Middle frontal gyrus (tissue), 1 donor: Measurements from ENCODE around the gene DAB1.

Source experiments
- DNase-seq: peaks from one replicate; pipeline ENCODE4 v3.0.0-alpha.2; 2015; ENCODE audit warnings: low spot score; ENCODE audit errors: extremely low spot score

DAB1 gene

DNA sequence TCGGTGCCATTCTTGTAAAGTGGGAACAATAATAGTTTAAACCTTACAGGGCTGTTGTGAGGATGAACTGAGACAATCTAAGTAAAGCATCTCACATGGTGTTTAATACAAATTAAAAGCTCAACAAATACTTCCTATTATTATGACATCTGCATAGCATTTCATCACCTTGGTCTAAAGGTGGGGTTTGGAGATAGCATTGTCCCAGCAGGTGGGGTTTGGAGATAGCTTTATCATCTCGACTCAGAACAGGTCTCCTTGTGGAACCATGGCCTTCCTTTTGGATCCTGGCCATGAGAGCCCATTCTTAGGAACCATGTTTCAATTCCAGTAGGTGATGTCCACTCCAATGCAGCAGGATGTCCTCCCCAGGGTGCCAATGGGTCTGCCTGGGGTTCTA lies 437.5 kb downstream of the DAB1 start:
- DNase-seq = no peak

DNA sequence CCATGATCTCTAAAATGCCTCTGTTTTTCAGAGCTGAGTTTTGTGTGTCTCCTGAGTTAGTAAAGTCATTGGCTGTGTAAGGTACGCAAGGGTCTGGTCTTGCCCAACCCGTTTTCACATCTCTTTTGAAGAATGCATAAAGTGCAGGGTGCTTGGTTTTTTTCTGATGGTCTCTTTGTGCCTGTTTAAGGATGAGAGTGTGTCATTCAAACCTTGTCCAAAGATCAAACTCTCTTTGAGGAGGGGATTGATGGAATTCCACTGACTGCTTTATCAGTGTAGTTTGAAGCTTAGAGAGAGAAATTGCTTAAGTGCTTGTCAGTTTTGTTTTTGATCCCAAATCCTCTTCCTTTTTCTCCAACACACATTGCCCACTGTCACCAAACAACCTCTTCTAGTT lies 438.0 kb downstream of the DAB1 start:
- no peak for DNase-seq

DNA sequence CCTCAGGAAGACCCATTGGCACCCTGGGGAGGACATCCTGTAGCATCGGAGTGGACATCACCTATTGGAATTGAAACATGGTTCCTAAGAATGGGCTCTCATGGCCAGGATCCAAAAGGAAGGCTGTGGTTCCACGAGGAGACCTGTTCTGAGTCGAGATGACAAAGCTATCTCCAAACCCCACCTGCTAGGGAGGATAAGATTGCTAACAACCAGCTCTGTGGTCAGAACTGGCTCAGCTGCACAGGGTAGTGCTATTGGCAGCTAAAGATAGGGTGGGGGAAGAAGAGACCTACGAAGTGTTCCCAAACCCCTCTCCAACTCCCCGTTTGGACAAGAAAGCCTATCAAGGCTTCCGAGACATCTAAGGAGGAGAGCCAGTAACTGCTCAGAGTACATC lies 440.4 kb downstream of the DAB1 start:
- DNase-seq = no peak

DNA sequence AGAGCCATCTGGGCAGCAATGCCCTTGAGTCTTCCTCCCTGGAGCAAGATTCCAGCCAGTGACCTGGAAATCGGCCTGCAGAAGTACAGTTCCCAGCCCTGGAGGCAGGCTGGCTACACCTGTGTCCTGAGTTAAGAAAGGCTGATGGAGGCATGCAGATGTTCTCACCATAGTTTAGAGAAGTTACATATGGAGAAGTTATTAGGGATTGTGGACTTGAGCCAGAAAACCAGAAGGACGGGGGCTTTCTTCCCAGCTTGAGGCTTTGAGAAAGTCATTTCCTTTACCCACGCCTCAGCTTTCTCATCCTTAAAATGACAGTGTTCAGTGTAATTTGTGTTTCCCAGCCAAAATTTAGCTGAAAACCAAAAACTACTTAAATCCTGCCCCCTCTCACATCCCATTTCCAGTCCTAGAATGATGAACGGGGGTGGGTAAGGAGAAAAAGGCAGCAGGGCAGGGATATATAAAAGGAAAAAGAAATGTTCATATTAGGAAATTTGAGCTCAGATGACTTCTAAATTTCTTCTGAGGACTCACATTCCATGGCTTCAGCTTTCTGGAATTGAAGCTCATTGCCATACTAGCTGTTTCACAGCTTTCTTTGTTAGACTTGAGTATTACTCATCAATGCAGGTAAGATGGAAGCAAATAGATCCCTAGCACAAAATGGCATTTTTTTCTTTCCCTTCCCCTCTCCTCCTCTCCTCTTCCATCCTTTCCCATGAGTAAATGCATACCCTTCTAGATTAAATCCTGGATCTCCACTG lies 443.7 kb downstream of the DAB1 start:
- DNase-seq = no peak

DNA sequence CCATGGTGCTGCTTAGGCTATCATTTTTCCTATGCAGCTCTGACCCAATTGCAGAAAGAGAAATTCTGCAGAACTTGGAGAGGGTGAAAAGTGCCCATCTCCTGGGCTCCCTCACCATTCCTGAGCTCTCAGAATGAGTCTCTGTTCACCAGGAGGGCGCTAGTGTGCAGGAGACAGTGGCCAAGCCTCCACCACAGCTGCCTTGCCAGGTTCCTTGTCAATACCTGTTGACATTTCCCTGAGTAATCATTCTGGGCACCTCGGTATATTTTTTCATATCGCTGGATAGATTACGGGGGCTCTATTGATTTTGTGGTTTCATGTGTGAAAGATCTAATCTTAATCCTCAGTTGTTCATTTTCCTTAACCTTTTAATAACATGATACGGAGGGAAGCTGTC lies 445.0 kb downstream of the DAB1 start:
- DNase-seq = no peak

DNA sequence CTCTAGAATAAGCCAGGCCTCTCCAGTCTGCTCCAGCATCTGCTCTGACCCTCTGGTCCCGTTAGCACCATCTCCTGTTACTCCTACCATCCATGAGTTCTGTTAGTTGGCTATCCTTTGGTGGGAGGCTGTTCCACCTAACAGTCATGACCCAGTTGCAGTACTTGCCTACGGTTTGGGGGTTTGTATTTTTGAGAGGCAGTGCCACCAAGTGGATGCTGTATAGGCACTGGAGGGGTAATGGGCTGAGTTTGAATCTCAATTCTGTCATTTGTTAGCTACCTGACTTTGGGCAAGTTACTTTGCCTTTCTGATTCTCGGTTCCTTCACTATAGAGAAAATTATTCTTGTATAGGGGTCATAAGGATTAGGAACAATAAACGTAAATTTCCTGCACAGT lies 445.9 kb downstream of the DAB1 start:
- DNase-seq = no peak

DNA sequence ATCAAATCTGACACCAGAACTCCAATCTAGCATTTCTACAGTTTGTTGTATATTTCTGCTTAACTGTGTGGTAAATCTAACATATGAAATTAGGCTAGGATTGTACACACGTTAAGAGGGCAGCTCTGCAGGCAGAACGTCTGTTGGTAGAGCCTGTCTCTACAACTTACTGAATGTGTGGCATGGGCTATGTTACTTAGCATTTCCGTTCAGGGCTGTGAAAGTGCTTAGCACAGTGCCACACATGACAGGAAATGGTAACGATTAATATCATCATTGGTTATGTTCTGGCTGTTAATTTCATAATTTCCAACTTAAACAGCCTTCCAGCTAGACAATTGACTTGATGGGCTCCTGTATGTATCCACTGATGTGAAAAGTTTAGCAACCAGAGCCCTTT lies 448.4 kb downstream of the DAB1 start:
- DNase-seq = no peak

DNA sequence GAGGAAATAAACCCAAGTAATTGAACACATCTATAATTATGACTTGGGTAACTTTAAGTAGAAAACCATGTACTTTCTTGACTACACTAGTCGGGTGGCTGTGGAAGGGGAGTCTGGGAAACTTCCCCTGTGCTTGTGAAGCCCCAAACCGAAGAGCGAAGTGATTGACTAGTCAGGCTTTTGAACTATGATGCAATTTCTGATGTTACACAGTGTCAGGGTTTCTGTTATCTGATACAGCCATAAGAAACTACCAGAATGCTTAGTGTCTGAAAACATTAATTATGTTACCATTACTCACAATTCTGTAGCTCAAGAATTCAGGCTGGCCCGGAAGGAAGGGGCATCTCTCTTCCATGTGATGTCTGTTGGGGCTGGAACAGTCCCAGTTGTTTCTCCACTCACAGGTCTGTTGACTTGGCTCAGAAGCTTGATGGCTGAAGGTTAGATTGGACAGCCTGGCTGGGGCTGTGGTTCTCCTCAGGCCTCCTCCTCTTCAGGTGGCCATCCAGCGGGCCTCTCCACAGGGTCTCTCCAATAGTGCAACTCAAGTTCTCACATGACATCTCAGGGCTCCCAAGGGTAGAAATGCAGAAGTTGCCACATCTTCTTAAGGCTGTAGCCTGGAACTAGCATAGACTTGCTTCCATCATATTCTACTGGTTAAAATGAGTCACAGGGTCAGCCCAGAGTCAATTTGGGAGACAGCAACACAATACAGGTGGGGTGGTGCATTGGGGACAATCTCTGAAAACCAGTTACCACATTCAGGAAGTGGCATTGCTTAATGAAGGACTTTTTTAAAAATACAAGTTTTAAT lies 449.7 kb downstream of the DAB1 start:
- no peak for DNase-seq

DNA sequence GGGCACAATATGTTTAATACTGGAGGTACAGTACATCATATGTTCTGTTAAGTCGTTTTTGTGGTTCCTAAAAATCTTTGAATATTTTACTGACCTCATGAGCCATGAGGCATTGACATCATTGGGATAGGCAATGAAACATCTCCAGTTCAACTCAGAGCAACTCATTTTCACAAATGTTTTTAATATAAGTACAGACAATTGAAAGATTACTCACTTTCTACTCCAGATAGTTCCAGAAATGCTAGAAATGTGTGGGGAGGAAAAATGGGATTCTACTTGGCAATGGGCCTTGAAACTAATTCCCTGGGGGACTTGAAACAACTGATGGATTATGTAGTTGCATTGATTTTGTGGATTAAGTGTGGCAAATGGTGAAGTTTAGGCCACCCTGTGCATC lies 450.9 kb downstream of the DAB1 start:
- no peak for DNase-seq

DNA sequence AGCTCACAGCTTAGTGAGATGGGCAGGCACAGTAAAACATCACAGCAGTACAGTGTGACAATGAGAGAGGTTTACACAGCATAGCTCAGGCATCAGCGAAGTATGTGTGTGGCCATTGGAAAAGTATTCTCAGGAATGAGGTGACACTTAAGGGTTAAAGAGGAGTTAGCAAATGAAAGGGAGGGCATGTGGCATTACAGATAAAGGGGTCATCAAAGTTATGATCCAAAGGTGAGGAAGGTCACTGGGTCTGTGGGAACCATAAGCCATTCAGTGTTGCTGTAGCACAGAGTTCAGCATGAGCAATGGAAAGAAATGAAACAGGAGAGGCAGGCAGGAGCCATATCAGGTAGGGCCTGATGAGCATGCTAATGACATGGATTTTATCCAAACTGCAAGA lies 453.6 kb downstream of the DAB1 start:
- DNase-seq = no peak

DNA sequence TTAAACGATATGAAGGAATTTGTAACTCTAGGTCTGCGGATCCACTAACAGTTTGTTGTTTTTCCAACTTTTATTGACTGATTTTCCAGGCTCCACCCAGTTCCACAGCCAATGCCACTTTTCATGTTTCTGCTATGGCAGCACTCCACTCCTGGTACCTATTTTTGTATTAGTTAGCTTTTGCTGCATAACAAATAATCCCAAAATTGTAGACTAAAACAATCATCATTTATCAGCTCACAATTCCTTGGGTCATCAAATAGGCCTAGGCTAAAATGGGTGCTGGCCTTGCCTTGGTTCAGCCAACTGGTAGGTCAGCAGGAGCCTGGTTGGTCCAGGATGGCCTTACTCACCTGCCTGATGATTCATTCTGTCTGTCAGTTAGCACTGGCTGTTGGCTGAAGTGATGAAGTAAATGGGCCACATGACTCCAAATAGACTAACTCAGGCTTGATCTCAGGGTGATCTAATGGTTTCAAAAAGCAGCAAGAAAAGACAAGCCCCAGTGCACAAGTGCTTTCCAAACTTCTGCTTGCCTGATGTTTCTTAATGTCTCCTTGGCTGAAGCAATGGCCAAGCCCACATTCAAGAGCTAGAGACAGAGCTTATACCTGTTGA lies 454.9 kb downstream of the DAB1 start:
- DNase-seq = no peak

DNA sequence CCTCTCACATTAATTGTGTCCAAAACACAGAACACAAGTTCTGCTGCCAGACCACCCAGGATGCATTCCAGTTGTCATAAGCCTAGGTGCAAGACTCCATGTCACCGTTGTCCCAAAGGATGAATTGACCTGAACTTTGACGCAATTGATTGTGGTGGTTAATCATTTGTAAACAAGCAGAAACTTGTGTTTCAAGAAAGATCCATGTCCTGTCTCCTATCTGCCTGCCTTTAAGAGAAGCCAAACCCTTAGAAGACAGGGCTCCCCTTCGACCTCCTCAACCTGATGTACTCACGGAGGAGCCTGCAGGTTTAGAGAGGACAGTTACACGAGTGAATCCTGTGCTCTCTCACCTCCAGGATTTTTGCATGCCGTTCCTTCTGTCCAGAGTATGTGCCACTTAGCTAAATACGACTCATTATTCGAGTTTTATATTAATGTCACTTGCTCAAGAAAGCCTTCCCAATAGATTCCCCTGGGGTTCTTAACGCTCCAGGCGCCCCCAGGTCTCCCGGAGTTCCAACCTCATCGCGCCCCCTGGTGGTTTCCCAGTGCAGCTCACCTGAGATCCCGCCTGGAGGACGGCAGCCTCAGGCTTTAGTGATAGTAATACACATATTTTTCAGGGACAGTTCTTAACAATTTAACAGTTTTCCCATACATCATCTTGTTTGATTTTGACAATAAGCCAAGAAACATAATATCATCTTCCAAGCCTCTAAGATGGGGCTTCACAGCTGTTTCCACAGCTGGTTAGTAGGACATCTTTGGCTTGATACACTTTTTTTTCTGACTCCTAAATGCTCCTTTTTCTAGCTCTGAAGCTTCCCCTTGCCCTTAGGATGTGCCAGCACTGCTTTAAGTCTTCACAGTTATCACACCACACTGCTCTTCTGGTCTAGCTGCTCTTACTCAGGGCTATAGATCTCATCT lies 455.7 kb downstream of the DAB1 start:
- DNase-seq = no peak

DNA sequence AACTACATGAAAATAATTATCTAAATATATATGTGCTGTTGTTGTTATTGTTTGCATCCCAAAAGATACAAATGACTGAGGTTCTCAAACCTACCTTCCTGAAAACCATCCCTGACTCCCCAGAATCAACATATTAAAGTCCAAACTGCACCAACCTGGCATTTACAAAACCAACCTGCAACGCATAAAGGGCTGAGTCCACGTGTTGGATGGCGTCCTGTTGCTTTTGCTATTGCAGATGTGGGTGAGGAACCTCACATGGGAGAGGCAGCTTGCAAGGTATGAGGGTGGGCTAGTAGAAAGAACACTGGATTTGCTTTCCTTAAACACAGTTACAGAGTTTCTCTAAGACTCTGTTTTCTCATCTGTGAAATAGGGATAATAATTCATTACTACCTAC lies 456.5 kb downstream of the DAB1 start:
- no peak for DNase-seq

DNA sequence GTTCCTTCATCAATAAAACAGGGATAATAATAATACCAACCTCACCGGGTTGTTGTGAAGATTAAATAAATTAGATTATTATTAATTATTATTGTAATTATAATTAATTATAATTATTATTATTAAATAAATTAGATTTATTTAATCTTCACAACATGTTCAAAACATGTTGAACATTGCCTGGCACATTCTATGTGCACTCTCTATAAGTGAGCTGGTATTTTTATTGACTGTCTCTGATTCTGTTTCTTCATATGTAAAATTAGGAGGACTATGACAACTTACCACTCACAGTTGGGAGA lies 457.2 kb downstream of the DAB1 start:
- no peak for DNase-seq

DNA sequence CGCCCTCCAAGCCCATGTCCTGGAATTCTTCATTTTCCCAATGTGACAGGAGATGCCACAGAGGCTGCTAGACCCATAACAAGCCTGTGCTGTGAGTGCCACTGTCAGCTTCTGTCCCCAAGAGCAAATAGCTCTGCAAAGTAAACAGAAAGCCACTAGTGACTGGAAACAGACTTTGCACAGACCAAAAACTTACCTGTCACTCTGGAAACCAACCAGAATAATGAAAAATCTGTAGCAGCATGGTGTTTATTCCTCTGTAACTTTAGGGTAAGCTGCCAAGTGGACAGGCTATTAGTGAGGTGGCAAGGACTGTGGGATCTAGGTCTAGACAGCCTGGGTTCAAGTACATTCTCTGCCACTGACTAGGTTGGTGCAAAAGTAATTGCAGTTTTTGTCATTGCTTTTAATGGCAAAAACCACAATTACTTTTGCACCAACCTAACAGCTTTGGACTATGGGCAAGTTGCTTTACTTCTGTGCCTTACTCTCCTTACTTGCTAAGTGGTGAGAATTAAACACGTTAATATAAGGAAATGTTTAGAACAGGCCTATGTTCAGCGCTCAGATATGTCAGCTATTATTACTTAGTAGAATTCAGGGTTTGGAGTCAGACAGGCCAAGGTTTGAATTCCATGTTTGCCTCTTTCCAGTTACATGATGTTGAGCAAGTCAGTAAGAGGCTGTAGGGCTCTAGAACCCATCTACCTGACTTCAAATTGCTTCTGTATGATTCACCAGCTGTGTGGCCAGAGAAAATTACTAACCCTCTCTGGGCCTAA lies 457.8 kb downstream of the DAB1 start, which contains the start of gene C8B:
C8B (minus strand) TSS at position 100 of the 782 bp plus-strand sequence; CDS start at position 33, 67 bp downstream.
- no peak for DNase-seq

DNA sequence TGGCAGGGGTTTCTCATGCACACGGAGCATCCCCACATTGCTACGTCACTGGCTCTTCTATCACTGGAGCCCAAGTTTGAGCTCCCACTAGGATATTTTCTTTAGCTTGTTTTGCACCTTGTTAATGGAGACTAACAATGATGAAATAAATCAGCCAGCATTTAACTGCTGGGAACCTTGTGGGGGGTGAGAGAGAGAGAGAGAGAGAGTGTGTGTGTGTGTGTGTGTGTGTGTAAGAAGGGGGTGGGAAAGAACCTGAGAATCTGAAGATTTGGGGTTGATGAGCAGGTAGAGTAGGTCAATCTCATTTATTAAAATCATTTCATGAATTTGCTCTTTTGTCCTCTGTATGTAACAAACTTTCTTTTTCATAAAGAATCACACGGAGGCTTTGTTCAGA lies 458.7 kb downstream of the DAB1 start:
- DNase-seq = no peak

DNA sequence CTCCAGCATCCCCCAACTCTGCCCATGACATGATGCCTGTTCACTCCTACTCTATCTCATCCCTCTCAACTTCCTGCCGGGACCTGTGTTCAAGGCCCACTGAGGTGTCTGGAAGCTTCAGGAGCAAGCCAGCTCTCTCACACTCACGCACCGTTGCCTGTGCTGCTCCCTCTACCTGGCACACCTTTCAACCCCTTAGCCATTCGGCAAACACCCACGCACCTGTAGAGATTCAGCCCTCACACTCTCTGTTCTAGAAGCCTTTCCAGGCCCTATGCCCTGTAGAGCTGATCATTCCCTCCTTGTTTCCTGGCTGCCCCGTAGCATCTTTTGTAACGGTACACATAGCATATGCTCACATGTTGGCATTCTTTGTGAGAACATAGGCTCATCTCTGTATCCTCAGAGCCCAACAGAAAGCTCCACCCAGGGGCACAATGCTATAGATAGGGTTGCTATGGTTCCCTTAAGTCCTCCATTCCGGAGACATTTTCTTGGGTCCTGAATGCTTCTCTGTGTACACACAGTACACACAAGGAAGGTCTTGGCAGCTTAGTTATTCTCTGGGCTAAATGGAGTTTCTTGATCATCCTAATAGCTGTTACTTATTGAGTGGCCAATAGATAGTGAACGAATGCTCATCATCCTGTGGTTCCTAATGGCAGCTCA lies 459.4 kb downstream of the DAB1 start:
- no peak for DNase-seq

DNA sequence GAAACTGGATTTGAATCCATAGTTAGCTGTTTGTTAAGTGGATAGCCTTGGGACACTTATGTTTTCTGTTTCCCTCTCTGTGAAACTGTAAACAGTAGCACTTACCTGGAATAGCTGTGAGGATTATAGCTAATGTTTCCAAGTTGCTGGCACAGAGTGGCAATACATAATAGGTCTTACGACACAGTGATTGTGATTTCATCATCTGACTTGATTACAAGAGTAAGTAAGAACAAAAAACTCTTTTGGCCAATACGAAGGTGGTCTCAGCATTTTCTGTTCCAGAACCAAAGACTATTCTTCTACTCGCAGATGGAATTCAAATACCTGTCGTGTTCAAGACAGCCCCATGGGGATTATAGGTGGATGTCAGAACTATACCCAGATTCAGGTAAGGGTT lies 460.2 kb downstream of the DAB1 start:
- DNase-seq = no peak

DNA sequence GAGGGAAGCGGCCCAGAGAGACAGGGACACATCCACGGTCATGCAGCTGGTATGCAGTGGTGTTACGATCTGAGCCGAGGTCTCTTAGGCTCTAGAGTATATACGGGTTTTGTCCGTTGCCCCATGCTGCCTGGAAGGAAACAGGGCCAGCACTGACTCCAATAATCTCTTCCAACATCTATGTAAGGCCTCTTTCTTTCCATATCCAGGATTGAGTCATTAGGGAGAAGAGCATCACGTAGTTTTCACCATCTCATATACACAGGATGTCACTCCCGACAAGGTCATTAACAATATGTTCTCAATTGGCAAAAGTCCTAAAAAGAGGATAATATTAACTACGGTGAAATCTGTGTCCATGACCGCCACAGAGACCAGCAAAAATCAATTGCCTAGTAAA lies 462.4 kb downstream of the DAB1 start:
- DNase-seq = no peak

DNA sequence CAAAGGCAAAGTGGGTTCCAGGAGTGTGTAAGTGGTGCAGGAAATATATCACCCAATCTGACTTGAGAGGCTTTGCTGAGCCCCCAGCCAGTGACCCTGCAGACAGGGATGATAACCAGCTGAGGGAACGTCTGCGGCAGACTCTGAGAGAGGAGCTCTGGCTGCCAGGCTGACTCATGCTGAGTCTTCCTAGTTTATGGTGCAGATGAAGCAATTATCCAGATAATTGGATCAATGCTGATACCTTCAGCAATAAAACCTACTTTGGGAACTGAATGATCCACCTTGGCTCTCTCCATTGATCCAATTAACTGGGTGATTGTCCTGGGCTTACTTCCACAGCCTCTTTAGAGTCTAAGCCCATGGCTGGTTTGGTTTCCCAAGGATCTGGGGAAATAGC lies 465.3 kb downstream of the DAB1 start:
- no peak for DNase-seq
